ENCODE data around the gene ALPK3.

The ALPK3 gene

GRCh38 chr15:84824260-84825007, 7.3 kb downstream of the ALPK3 start:
- H3K27me3 ChIP-seq (ENCODE audit: low read depth, low read length), result no peaks in the 10 kb centered on the region
- no peak overlapping the region for H3K27ac ChIP-seq (ENCODE audit: low read length)
- no peaks in the 10 kb centered on the region for H3K9me3 ChIP-seq (ENCODE audit: control insufficient read depth in 1 of 2, low read length in 2 of 2)
- no peak overlapping the region for H3K4me3 ChIP-seq (ENCODE audit: low read depth in 1 of 2, low read length in 2 of 2)
- H3K4me1 ChIP-seq (ENCODE audit: control insufficient read depth in 1 of 2, insufficient read depth in 2 of 2, low read length in 2 of 2), result peaks cover 8 to 72% of the 10 kb centered on the region in 2 donors
- peaks cover 0 to 3% of the 10 kb centered on the region in 2 donors for H3K36me3 ChIP-seq (ENCODE audit: control insufficient read depth in 1 of 2, insufficient read depth in 2 of 2, low read length in 2 of 2)

- Histone ChIP-seq H3K36me3 (ENCODE audit: control insufficient read depth in 1 of 2, insufficient read depth in 2 of 2, low read length in 2 of 2) (peaks cover 0 to 4% of the 10 kb centered on the region in 2 donors), H3K4me1 (ENCODE audit: control insufficient read depth in 1 of 2, insufficient read depth in 2 of 2, low read length in 2 of 2) (peaks cover 4 to 57% of the 10 kb centered on the region in 2 donors), H3K27ac (ENCODE audit: low read length) (no peak overlapping the region), H3K9me3 (ENCODE audit: control insufficient read depth in 1 of 2, low read length in 2 of 2) (no peaks in the 10 kb centered on the region), H3K4me3 (ENCODE audit: low read depth in 1 of 2, low read length in 2 of 2) (no peak overlapping the region), H3K27me3 (ENCODE audit: low read depth, low read length) (no peaks in the 10 kb centered on the region)
Measured at GRCh38 chr15:84826369-84826823, 9.2 kb downstream of the ALPK3 start.

- peaks cover under 1 to 49% of the 10 kb centered on the region in 2 donors for H3K4me1 ChIP-seq (ENCODE audit: control insufficient read depth in 1 of 2, insufficient read depth in 2 of 2, low read length in 2 of 2)
- H3K9me3 ChIP-seq (ENCODE audit: control insufficient read depth in 1 of 2, low read length in 2 of 2), result no peaks in the 10 kb centered on the region
- H3K4me3 ChIP-seq (ENCODE audit: low read depth in 1 of 2, low read length in 2 of 2), result no peak overlapping the region
- peaks cover 0 to 4% of the 10 kb centered on the region in 2 donors for H3K36me3 ChIP-seq (ENCODE audit: control insufficient read depth in 1 of 2, insufficient read depth in 2 of 2, low read length in 2 of 2)
- no peaks in the 10 kb centered on the region for H3K27me3 ChIP-seq (ENCODE audit: low read depth, low read length)
- H3K27ac ChIP-seq (ENCODE audit: low read length), result no peak overlapping the region
Measured at GRCh38 chr15:84827246-84827645, 10.1 kb downstream of the ALPK3 start.

- Histone ChIP-seq H3K27me3 (ENCODE audit: low read depth, low read length) (no peaks in the 10 kb centered on the region), H3K4me1 (ENCODE audit: control insufficient read depth in 1 of 2, insufficient read depth in 2 of 2, low read length in 2 of 2) (peaks cover 0 to 42% of the 10 kb centered on the region in 2 donors), H3K27ac (ENCODE audit: low read length) (no peak overlapping the region), H3K4me3 (ENCODE audit: low read depth in 1 of 2, low read length in 2 of 2) (no peak overlapping the region), H3K9me3 (ENCODE audit: control insufficient read depth in 1 of 2, low read length in 2 of 2) (no peaks in the 10 kb centered on the region), H3K36me3 (ENCODE audit: control insufficient read depth in 1 of 2, insufficient read depth in 2 of 2, low read length in 2 of 2) (peaks cover 0 to 4% of the 10 kb centered on the region in 2 donors)
Measured at GRCh38 chr15:84828086-84828908, 11.1 kb downstream of the ALPK3 start.

- no peaks in the 10 kb centered on the region for H3K9me3 ChIP-seq (ENCODE audit: control insufficient read depth in 1 of 2, low read length in 2 of 2)
- peaks cover 0 to 4% of the 10 kb centered on the region in 2 donors for H3K36me3 ChIP-seq (ENCODE audit: control insufficient read depth in 1 of 2, insufficient read depth in 2 of 2, low read length in 2 of 2)
- H3K4me3 ChIP-seq (ENCODE audit: low read depth in 1 of 2, low read length in 2 of 2), result no peak overlapping the region
- H3K27ac ChIP-seq (ENCODE audit: low read length), result no peak overlapping the region
- H3K4me1 ChIP-seq (ENCODE audit: control insufficient read depth in 1 of 2, insufficient read depth in 2 of 2, low read length in 2 of 2), result peaks cover 0 to 47% of the 10 kb centered on the region in 2 donors
- H3K27me3 ChIP-seq (ENCODE audit: low read depth, low read length), result no peaks in the 10 kb centered on the region
Measured at GRCh38 chr15:84829428-84829827, 12.3 kb downstream of the ALPK3 start.

- Histone ChIP-seq H3K27me3 (ENCODE audit: low read depth, low read length) (no peaks in the 10 kb centered on the region), H3K9me3 (ENCODE audit: control insufficient read depth in 1 of 2, low read length in 2 of 2) (no peaks in the 10 kb centered on the region), H3K27ac (ENCODE audit: low read length) (no peak overlapping the region), H3K36me3 (ENCODE audit: control insufficient read depth in 1 of 2, insufficient read depth in 2 of 2, low read length in 2 of 2) (peaks cover 0 to 4% of the 10 kb centered on the region in 2 donors), H3K4me1 (ENCODE audit: control insufficient read depth in 1 of 2, insufficient read depth in 2 of 2, low read length in 2 of 2) (peaks cover 0 to 44% of the 10 kb centered on the region in 2 donors), H3K4me3 (ENCODE audit: low read depth in 1 of 2, low read length in 2 of 2) (no peak overlapping the region)
Measured at GRCh38 chr15:84830036-84830435, 12.9 kb downstream of the ALPK3 start.

GRCh38 chr15:84831028-84831427, 13.9 kb downstream of the ALPK3 start:
- H3K27ac ChIP-seq (ENCODE audit: low read length), result no peak overlapping the region

GRCh38 chr15:84831613-84832012, 14.5 kb downstream of the ALPK3 start:
- Histone ChIP-seq H3K4me1 (ENCODE audit: control insufficient read depth in 1 of 2, insufficient read depth in 2 of 2, low read length in 2 of 2) (peaks cover 0 to 56% of the 10 kb centered on the region in 2 donors), H3K9me3 (ENCODE audit: control insufficient read depth in 1 of 2, low read length in 2 of 2) (no peaks in the 10 kb centered on the region), H3K27ac (ENCODE audit: low read length) (no peak overlapping the region), H3K36me3 (ENCODE audit: control insufficient read depth in 1 of 2, insufficient read depth in 2 of 2, low read length in 2 of 2) (peaks cover 0 to 4% of the 10 kb centered on the region in 2 donors), H3K4me3 (ENCODE audit: low read depth in 1 of 2, low read length in 2 of 2) (no peak overlapping the region), H3K27me3 (ENCODE audit: low read depth, low read length) (no peaks in the 10 kb centered on the region)

More at GRCh38 chr15:84831028-84831427, 13.9 kb downstream of the ALPK3 start:
- peaks cover 0 to 54% of the 10 kb centered on the region in 2 donors for H3K4me1 ChIP-seq (ENCODE audit: control insufficient read depth in 1 of 2, insufficient read depth in 2 of 2, low read length in 2 of 2)
- no peak overlapping the region for H3K4me3 ChIP-seq (ENCODE audit: low read depth in 1 of 2, low read length in 2 of 2)
- no peaks in the 10 kb centered on the region for H3K27me3 ChIP-seq (ENCODE audit: low read depth, low read length)
- peaks cover 0 to 4% of the 10 kb centered on the region in 2 donors for H3K36me3 ChIP-seq (ENCODE audit: control insufficient read depth in 1 of 2, insufficient read depth in 2 of 2, low read length in 2 of 2)
- H3K9me3 ChIP-seq (ENCODE audit: control insufficient read depth in 1 of 2, low read length in 2 of 2), result no peaks in the 10 kb centered on the region

- Histone ChIP-seq H3K36me3 (ENCODE audit: control insufficient read depth in 1 of 2, insufficient read depth in 2 of 2, low read length in 2 of 2) (peaks cover 0 to 4% of the 10 kb centered on the region in 2 donors), H3K4me3 (ENCODE audit: low read depth in 1 of 2, low read length in 2 of 2) (no peak overlapping the region), H3K27me3 (ENCODE audit: low read depth, low read length) (no peaks in the 10 kb centered on the region), H3K4me1 (ENCODE audit: control insufficient read depth in 1 of 2, insufficient read depth in 2 of 2, low read length in 2 of 2) (peaks cover 0 to 46% of the 10 kb centered on the region in 2 donors), H3K27ac (ENCODE audit: low read length) (no peak overlapping the region), H3K9me3 (ENCODE audit: control insufficient read depth in 1 of 2, low read length in 2 of 2) (no peaks in the 10 kb centered on the region)
Measured at GRCh38 chr15:84832448-84833040, 15.4 kb downstream of the ALPK3 start.

- no peaks in the 10 kb centered on the region for H3K9me3 ChIP-seq (ENCODE audit: control insufficient read depth in 1 of 2, low read length in 2 of 2)
- no peak overlapping the region for H3K4me3 ChIP-seq (ENCODE audit: low read depth in 1 of 2, low read length in 2 of 2)
- peaks cover 0 to 36% of the 10 kb centered on the region in 2 donors for H3K4me1 ChIP-seq (ENCODE audit: control insufficient read depth in 1 of 2, insufficient read depth in 2 of 2, low read length in 2 of 2)
- peaks cover 0 to 4% of the 10 kb centered on the region in 2 donors for H3K36me3 ChIP-seq (ENCODE audit: control insufficient read depth in 1 of 2, insufficient read depth in 2 of 2, low read length in 2 of 2)
- no peak overlapping the region for H3K27ac ChIP-seq (ENCODE audit: low read length)
- H3K27me3 ChIP-seq (ENCODE audit: low read depth, low read length), result no peaks in the 10 kb centered on the region
Measured at GRCh38 chr15:84833447-84834228, 16.5 kb downstream of the ALPK3 start.
